Transverse colon (tissue), 4 donors: ENCODE data around the gene EZR.

Experiments
- EP300 ChIP-seq: sonication (generic); formaldehyde crosslinking; IDR thresholded peaks from one replicate; pipeline ENCODE4 v1.6.1; 2017; ENCODE audit warnings: antibody characterized with exemption, low read depth
- POLR2A ChIP-seq: fragments of 450-650 bp; IDR thresholded peaks from one replicate; pipeline ENCODE4 v1.6.1; 2016; ENCODE audit warnings: antibody characterized with exemption, mild to moderate bottlenecking, moderate library complexity
- POLR2AphosphoS5 ChIP-seq, 3 donors: sonication (generic); formaldehyde crosslinking; IDR thresholded peaks; one replicate each; pipeline ENCODE4 v1.6.1; 2016; ENCODE audit warnings: antibody characterized with exemption in 3 of 3
- TF ChIP-seq, protein P1 (sequence below), 5 experiments: fragments of 200-600 bp in 3 of 5; fragments of 450-650 bp in 2 of 5; sonication (generic) in 3 of 5; IDR thresholded peaks; 1 replicate in 2 of 5; 2 replicates in 3 of 5; pipeline ENCODE4 v1.5.1; 2016 to 2017; ENCODE audit warnings: antibody characterized with exemption in 5 of 5, inconsistent platforms in 3 of 5, mild to moderate bottlenecking in 2 of 5, moderate library complexity in 1 of 5

DNA sequence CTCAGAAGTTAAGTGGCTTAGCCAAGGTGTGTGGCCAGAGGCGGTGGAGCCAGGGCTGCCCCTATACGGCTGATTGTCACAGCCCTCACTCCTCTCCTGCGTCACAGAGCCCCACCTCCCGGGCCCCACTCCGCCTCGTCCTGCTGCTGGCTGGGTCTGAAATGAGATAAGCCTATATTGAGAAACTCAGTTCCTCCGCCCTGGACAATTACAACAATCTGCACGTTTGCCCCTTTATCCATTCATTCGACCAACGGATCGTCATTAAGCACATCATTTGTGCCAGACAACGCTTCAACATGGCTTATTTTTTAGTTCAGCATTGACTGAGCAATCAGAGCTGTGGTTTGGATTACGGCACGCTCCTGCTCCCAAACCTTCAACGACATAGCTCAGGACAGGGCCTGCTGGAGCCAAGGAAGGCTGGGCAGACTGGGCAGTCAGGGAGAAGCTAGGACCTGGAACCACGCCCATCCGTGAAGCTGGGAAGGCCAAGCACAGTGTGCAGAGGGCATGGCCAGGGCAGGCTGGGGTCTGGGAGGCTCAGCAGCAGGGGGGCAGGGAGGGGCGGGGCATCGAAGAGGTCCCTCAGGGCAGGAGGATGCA, 16.6 kb upstream of the EZR start:
- TF ChIP-seq, protein P1, sequence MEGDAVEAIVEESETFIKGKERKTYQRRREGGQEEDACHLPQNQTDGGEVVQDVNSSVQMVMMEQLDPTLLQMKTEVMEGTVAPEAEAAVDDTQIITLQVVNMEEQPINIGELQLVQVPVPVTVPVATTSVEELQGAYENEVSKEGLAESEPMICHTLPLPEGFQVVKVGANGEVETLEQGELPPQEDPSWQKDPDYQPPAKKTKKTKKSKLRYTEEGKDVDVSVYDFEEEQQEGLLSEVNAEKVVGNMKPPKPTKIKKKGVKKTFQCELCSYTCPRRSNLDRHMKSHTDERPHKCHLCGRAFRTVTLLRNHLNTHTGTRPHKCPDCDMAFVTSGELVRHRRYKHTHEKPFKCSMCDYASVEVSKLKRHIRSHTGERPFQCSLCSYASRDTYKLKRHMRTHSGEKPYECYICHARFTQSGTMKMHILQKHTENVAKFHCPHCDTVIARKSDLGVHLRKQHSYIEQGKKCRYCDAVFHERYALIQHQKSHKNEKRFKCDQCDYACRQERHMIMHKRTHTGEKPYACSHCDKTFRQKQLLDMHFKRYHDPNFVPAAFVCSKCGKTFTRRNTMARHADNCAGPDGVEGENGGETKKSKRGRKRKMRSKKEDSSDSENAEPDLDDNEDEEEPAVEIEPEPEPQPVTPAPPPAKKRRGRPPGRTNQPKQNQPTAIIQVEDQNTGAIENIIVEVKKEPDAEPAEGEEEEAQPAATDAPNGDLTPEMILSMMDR (IDR thresholded peaks at IDR 0.05) = no peak
- TF ChIP-seq POLR2AphosphoS5 (IDR thresholded peaks at IDR 0.05) (no peak), POLR2A (no peak), EP300 (no peak)
